ENCODE data around the gene PCDH10.

- TF ChIP-seq CTCF (IDR thresholded peaks at IDR 0.05): no peak
- TF ChIP-seq POLR2A (IDR thresholded peaks at IDR 0.05): peak; percentile 22 to 80 (median 75)
Observed at GRCh38 chr4:133148690-133149363, at the start of gene PCDH10.

Measured in body of pancreas (tissue), 4 donors.